ENCODE measurements around the gene ACAD8. TPM values are rescaled to one million over a fixed set of nuclear protein-coding genes. Genes with fewer than 3 reads are reported as not detected.
"Not testable (repeated sequence)": the region's sequence is repeated elsewhere in the genome, so short reads cannot be mapped to it uniquely, and the experiment has no call there.

Gene ACAD8
- polyA plus RNA-seq, 6 donors from 2014 or later, result 13.0 to 17.1 (median 14.1) TPM

GRCh38 chr11:134275534-134276395 lies 22.4 kb downstream of the ACAD8 start, which contains the start of gene GLB1L3:
Gene GLB1L3, plus strand, starts transcription at chr11:134276379. Its CDS starts 362 bp downstream, at chr11:134276741.
- peaks cover 18 to 26% (median 23%) of the 10 kb centered on the region in 3 donors for H3K4me1 Mint-ChIP-seq
- peak within 1 kb of the TSS in 1 of 6 donors; percentile 59 for H3K27ac Mint-ChIP-seq
- peaks cover 0 to 15% (median 10%) of the 10 kb centered on the region in 7 donors for H3K9me3 Mint-ChIP-seq
- H3K4me3 Mint-ChIP-seq, result peak within 1 kb of the TSS; percentile 80 to 90 (median 88)
- peaks cover 77 to 85% (median 81%) of the 10 kb centered on the region in 3 donors for H3K27me3 Mint-ChIP-seq
- DNase-seq, result peak; percentile 39
- peak; percentile 87 to 90 for ATAC-seq (ENCODE audit: low read depth in 2 of 2)
- peaks cover 0 to 7% of the 10 kb centered on the region in 2 donors for H3K36me3 Mint-ChIP-seq

- Mint-ChIP-seq H3K4me3 (peak overlapping the region; percentile 79 to 90 (median 88)), H3K4me1 (peaks cover 18 to 26% (median 23%) of the 10 kb centered on the region in 3 donors), H3K36me3 (peaks cover 0 to 7% of the 10 kb centered on the region in 2 donors), H3K9me3 (peaks cover 0 to 15% (median 10%) of the 10 kb centered on the region in 7 donors), H3K27ac (no peak overlapping the region), H3K27me3 (peaks cover 69 to 82% (median 80%) of the 10 kb centered on the region in 3 donors)
- ATAC-seq (ENCODE audit: low read depth in 2 of 2), result peak in 1 of 2 donors; percentile 20
- no peak for DNase-seq
Observed at GRCh38 chr11:134276396-134277182, 23.2 kb downstream of the ACAD8 start.

DNA sequence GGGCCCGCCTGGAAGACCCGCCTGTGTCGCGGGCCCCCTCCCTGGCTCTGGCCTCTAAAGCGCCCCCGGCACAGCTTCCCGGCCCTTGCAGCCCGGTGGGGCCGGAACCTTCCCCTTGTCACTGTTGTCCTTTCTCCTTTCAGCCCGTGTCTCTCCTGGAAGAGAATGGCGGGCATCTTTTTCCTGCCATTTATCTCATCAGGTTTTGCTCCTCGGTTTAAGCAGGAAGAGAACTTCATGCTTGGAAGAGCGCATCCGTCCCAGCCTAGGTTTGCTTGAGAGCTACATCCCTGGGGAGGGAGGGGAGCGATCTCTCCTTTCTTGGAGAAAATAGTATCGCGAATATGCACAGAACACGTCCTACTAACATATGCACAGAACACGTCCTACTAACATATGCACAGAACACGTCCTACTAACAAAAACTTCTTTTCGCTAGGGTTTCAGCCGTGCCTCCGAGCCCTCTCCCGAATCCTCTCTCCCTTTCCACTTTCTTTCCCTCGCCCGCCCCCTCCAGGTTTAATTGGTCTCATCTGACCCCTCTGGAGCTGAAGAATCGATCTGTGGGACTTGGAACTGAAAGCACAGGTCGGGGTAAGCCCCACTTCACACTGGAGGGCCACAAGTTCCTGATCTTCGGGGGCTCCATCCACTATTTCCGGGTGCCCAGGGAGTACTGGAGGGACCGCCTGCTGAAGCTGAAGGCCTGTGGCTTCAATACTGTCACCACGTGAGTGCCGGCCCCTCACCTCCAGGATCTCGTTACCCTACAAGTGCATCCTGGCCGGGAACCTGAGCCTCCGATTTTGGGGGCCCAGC lies 24.0 kb downstream of the ACAD8 start:
- H3K9me3 Mint-ChIP-seq, result peaks cover 0 to 15% (median 10%) of the 10 kb centered on the region in 7 donors
- peaks cover 18 to 26% (median 23%) of the 10 kb centered on the region in 3 donors for H3K4me1 Mint-ChIP-seq
- no peak for ATAC-seq (ENCODE audit: low read depth in 2 of 2)
- peak overlapping the region; percentile 80 to 90 (median 83) for H3K4me3 Mint-ChIP-seq
- DNase-seq, result no peak
- H3K36me3 Mint-ChIP-seq, result peaks cover 0 to 7% of the 10 kb centered on the region in 2 donors
- peaks cover 64 to 81% (median 74%) of the 10 kb centered on the region in 3 donors for H3K27me3 Mint-ChIP-seq
- H3K27ac Mint-ChIP-seq, result peak overlapping the region in 1 of 6 donors; percentile 12

- no peak overlapping the region for H3K27ac Mint-ChIP-seq
- ATAC-seq (ENCODE audit: low read depth in 2 of 2) (no peak), DNase-seq (no peak)
- peaks cover 54 to 76% (median 67%) of the 10 kb centered on the region in 3 donors for H3K27me3 Mint-ChIP-seq
- H3K9me3 Mint-ChIP-seq, result peaks cover 0 to 15% (median 10%) of the 10 kb centered on the region in 7 donors
- peak overlapping the region in 1 of 8 donors; percentile 30 for H3K4me3 Mint-ChIP-seq
- H3K4me1 Mint-ChIP-seq, result peaks cover 15 to 20% (median 19%) of the 10 kb centered on the region in 3 donors
- peaks cover 0 to 7% of the 10 kb centered on the region in 2 donors for H3K36me3 Mint-ChIP-seq
Observed at GRCh38 chr11:134278356-134278755, 25.0 kb downstream of the ACAD8 start.

DNA sequence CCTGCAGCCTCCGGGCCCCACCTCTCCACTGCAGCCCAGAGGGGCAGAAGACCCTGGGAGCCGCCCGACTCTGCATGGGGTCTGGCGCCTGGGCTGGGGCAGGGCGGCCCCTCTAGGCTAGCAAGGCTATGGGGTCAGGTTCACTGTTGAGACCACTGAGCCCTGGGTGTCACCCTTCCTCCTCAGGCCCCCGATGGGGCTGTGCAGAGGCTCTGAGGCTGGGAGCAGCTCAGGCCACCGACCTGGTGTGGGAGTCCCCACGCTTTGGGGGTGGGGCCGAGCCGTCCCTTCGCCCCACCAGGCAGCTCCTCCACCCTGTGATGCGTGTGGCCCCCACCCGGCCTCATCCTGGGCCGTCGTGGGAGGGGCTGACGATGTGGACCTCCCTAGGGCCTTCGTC lies 28.3 kb downstream of the ACAD8 start:
- H3K36me3 Mint-ChIP-seq; H3K27ac Mint-ChIP-seq; DNase-seq; H3K4me1 Mint-ChIP-seq; H3K4me3 Mint-ChIP-seq; ATAC-seq (ENCODE audit: low read depth in 2 of 2): not testable (repeated sequence)
- Mint-ChIP-seq H3K27me3 (peaks cover 40 to 76% (median 56%) of the 10 kb centered on the region in 3 donors), H3K9me3 (peaks cover 0 to 15% (median 10%) of the 10 kb centered on the region in 7 donors)

GRCh38 chr11:134282121-134283045 lies 29.0 kb downstream of the ACAD8 start:
- Mint-ChIP-seq H3K36me3 (peaks cover 0 to 7% of the 10 kb centered on the region in 2 donors), H3K4me3 (no peak overlapping the region), H3K4me1 (peaks cover 2 to 3% (median 2%) of the 10 kb centered on the region in 3 donors), H3K27ac (no peak overlapping the region), H3K27me3 (peaks cover 36 to 71% (median 50%) of the 10 kb centered on the region in 3 donors), H3K9me3 (peaks cover 0 to 15% (median 10%) of the 10 kb centered on the region in 7 donors)
- ATAC-seq (ENCODE audit: low read depth in 2 of 2), result no peak
- no peak for DNase-seq

GRCh38 chr11:134283461-134284230 lies 30.3 kb downstream of the ACAD8 start:
- no peak overlapping the region for H3K4me3 Mint-ChIP-seq
- peak overlapping the region in 1 of 6 donors; percentile 58 for H3K27ac Mint-ChIP-seq
- no peaks in the 10 kb centered on the region for H3K4me1 Mint-ChIP-seq
- H3K27me3 Mint-ChIP-seq, result peaks cover 27 to 70% (median 48%) of the 10 kb centered on the region in 3 donors
- H3K9me3 Mint-ChIP-seq, result peaks cover 0 to 10% (median 4%) of the 10 kb centered on the region in 7 donors
- peaks cover 0 to 3% of the 10 kb centered on the region in 2 donors for H3K36me3 Mint-ChIP-seq
- ATAC-seq (ENCODE audit: low read depth in 2 of 2) (no peak), DNase-seq (no peak)

DNA sequence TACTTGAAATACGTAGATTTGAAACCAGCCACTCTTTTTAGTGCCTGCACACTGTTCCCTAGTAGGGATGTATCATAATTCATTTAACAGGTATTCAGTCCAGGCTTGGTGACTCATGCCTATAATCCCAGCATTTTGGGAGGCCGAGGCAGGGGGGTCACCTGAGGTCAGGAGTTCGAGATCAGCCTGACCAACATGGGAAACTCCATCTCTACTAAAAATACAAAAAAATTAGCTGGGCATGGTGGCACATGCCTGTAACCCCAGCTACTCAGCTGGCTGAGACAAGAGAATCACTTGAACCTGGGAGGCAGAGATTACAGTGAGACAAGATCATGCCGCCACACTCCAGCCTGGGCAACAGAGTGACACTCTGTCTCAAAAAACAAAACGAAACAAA lies 31.0 kb downstream of the ACAD8 start:
- peaks cover 28 to 69% (median 41%) of the 10 kb centered on the region in 3 donors for H3K27me3 Mint-ChIP-seq
- not testable (repeated sequence) for H3K4me3 Mint-ChIP-seq; H3K27ac Mint-ChIP-seq; H3K9me3 Mint-ChIP-seq; H3K36me3 Mint-ChIP-seq; ATAC-seq (ENCODE audit: low read depth in 2 of 2); H3K4me1 Mint-ChIP-seq; DNase-seq

DNA sequence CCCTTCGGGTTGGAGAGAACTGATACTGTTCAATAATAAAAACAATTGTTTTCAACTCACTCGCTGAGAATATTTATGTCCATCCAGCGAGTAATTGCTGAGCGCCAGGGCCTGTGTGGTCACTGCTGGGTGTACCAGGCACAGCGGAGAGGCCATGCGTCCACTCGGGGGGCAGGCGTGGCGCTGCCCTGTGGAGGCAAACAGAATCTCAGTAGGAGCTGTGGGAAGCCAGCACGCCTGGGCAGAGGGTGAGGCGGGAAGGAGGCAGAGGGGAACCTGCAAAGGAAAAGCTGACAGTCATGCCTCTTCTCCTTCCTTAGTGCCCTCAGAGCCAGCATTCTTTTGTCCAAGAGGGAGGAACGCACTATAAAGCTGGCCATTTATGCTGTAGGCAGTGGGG lies 34.2 kb downstream of the ACAD8 start:
- H3K4me3 Mint-ChIP-seq, result no peak overlapping the region
- no peaks in the 10 kb centered on the region for H3K9me3 Mint-ChIP-seq
- peaks cover 21 to 47% (median 33%) of the 10 kb centered on the region in 3 donors for H3K27me3 Mint-ChIP-seq
- no peaks in the 10 kb centered on the region for H3K36me3 Mint-ChIP-seq
- peak overlapping the region in 1 of 6 donors; percentile 52 for H3K27ac Mint-ChIP-seq
- ATAC-seq (ENCODE audit: low read depth in 2 of 2) (no peak), DNase-seq (no peak)
- no peaks in the 10 kb centered on the region for H3K4me1 Mint-ChIP-seq

- Mint-ChIP-seq H3K9me3 (no peaks in the 10 kb centered on the region), H3K4me1 (no peaks in the 10 kb centered on the region), H3K4me3 (no peak overlapping the region), H3K27me3 (peaks cover 21 to 51% (median 37%) of the 10 kb centered on the region in 3 donors), H3K36me3 (no peaks in the 10 kb centered on the region), H3K27ac (no peak overlapping the region)
- DNase-seq (no peak), ATAC-seq (ENCODE audit: low read depth in 2 of 2) (no peak)
Observed at GRCh38 chr11:134288486-134288885, 35.1 kb downstream of the ACAD8 start.

GRCh38 chr11:134289167-134289566 lies 35.8 kb downstream of the ACAD8 start:
- Mint-ChIP-seq H3K27ac (no peak overlapping the region), H3K4me3 (no peak overlapping the region), H3K27me3 (peaks cover 18 to 46% (median 33%) of the 10 kb centered on the region in 3 donors), H3K9me3 (no peaks in the 10 kb centered on the region), H3K36me3 (no peaks in the 10 kb centered on the region), H3K4me1 (no peaks in the 10 kb centered on the region)
- ATAC-seq (ENCODE audit: low read depth in 2 of 2), result no peak
- no peak for DNase-seq

Measured in naive B cell (primary cell).